ENCODE data around the gene RADX. TPM values are rescaled to one million over a fixed set of nuclear protein-coding genes. Genes with fewer than 3 reads are reported as not detected.

The RADX gene
- total RNA-seq, 1 experiment from 2014 or later = 0.18 TPM

DNA sequence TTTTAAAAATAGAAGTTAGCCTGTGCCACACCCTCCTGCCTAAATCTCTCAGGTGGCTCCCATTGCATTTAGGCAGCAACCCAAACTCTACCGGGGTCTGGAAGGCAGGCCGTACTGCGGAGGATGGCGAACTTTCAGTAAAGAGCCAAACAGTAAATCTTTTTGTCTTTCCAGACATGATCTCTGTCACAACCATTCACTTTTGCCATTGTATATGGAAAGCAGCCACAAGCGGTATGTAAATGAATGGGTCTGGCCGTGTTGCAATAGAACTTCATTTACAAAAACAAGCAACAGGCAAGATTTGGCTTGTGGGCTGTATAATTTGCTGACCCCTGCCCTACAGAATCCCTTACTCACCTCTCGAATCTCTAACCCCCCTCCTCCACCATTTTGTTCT lies 3.3 kb downstream of the RADX start:
- Histone ChIP-seq H3K9me2 (replicated peaks; ENCODE audit: low read length) (no peaks in the 10 kb centered on the region), H3K4me2 (ENCODE audit: low read length) (no peak overlapping the region), H3K4me3 (ENCODE audit: low read length) (no peak overlapping the region), H4K20me1 (ENCODE audit: low read length) (no peaks in the 10 kb centered on the region), H3K9me3 (ENCODE audit: low read length) (no peaks in the 10 kb centered on the region), H3K9ac (ENCODE audit: low read length) (no peak overlapping the region), H3K27me3 (ENCODE audit: low read length) (peaks cover 67% of the 10 kb centered on the region), H3K36me3 (ENCODE audit: low read depth, low read length) (no peaks in the 10 kb centered on the region), H3K79me2 (ENCODE audit: low read length) (no peaks in the 10 kb centered on the region), H2AFZ (ENCODE audit: low read length) (no peak overlapping the region), H3K27ac (ENCODE audit: low read length) (no peak overlapping the region), H3K4me1 (ENCODE audit: insufficient read depth, low read length) (no peaks in the 10 kb centered on the region), H3F3A (ENCODE audit: low read length, unreplicated experiment) (no peaks in the 10 kb centered on the region)
- intact Hi-C loops (cut with micrococcal nuclease) = no loop called here
- ChIA-PET POLR2A (ENCODE audit: unreplicated experiment) (no interaction called here), CTCF (no interaction called here)
- ATAC-seq (no peak), DNase-seq (no peak)
- no TSS peak for BruUV-seq (replicated peaks)
- no peak for TF ChIP-seq EZH2 (IDR thresholded peaks at IDR 0.05; ENCODE audit: low read length, unreplicated experiment)
- no peak for TF ChIP-seq EZH2phosphoT487 (IDR thresholded peaks at IDR 0.05; ENCODE audit: borderline replicate concordance, low read length)
- TF ChIP-seq, protein P1, sequence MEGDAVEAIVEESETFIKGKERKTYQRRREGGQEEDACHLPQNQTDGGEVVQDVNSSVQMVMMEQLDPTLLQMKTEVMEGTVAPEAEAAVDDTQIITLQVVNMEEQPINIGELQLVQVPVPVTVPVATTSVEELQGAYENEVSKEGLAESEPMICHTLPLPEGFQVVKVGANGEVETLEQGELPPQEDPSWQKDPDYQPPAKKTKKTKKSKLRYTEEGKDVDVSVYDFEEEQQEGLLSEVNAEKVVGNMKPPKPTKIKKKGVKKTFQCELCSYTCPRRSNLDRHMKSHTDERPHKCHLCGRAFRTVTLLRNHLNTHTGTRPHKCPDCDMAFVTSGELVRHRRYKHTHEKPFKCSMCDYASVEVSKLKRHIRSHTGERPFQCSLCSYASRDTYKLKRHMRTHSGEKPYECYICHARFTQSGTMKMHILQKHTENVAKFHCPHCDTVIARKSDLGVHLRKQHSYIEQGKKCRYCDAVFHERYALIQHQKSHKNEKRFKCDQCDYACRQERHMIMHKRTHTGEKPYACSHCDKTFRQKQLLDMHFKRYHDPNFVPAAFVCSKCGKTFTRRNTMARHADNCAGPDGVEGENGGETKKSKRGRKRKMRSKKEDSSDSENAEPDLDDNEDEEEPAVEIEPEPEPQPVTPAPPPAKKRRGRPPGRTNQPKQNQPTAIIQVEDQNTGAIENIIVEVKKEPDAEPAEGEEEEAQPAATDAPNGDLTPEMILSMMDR (conservative IDR thresholded peaks at IDR 0.05; ENCODE audit: low read depth, low read length) = no peak

GRCh38 chrX:106619797-106620196 lies 8.0 kb downstream of the RADX start:
- DNase-seq (peak; percentile 34), ATAC-seq (no peak)
- Histone ChIP-seq H3K4me2 (ENCODE audit: low read length) (no peak overlapping the region), H4K20me1 (ENCODE audit: low read length) (no peaks in the 10 kb centered on the region), H2AFZ (ENCODE audit: low read length) (no peak overlapping the region), H3K9ac (ENCODE audit: low read length) (no peak overlapping the region), H3K9me3 (ENCODE audit: low read length) (no peaks in the 10 kb centered on the region), H3K36me3 (ENCODE audit: low read depth, low read length) (no peaks in the 10 kb centered on the region), H3K9me2 (replicated peaks; ENCODE audit: low read length) (no peaks in the 10 kb centered on the region), H3K27ac (ENCODE audit: low read length) (no peak overlapping the region), H3K4me1 (ENCODE audit: insufficient read depth, low read length) (no peaks in the 10 kb centered on the region), H3K27me3 (ENCODE audit: low read length) (peaks cover 31% of the 10 kb centered on the region), H3K4me3 (ENCODE audit: low read length) (no peak overlapping the region), H3K79me2 (ENCODE audit: low read length) (no peaks in the 10 kb centered on the region), H3F3A (ENCODE audit: low read length, unreplicated experiment) (no peaks in the 10 kb centered on the region)
- BruUV-seq (replicated peaks) = no TSS peak
- TF ChIP-seq, protein P1 (conservative IDR thresholded peaks at IDR 0.05; ENCODE audit: low read depth, low read length) = peak; percentile 66
- no peak for TF ChIP-seq EZH2phosphoT487 (IDR thresholded peaks at IDR 0.05; ENCODE audit: borderline replicate concordance, low read length)
- POLR2A ChIA-PET (ENCODE audit: unreplicated experiment) = no interaction called here
- CTCF ChIA-PET = interaction anchor here (1.1 kb wide), 1 partner anchor 205 kb away, joined by 7 read pairs; no protein-coding TSS in a partner anchor
- intact Hi-C loops (cut with micrococcal nuclease) = loop anchor here (1.0 kb wide), 1 partner anchor 138 kb away; no protein-coding TSS in a partner anchor

GRCh38 chrX:106621836-106622235 lies 10.1 kb downstream of the RADX start:
- no TSS peak for BruUV-seq (replicated peaks)
- TF ChIP-seq EZH2 (IDR thresholded peaks at IDR 0.05; ENCODE audit: low read length, unreplicated experiment) (no peak), EZH2phosphoT487 (IDR thresholded peaks at IDR 0.05; ENCODE audit: borderline replicate concordance, low read length) (no peak)
- TF ChIP-seq, protein P1 (conservative IDR thresholded peaks at IDR 0.05; ENCODE audit: low read depth, low read length) = no peak
- H2AFZ ChIP-seq (ENCODE audit: low read length) = no peak overlapping the region
- no peaks in the 10 kb centered on the region for H3K79me2 ChIP-seq (ENCODE audit: low read length)
- CTCF ChIA-PET = no interaction called here
- no peak overlapping the region for H3K27ac ChIP-seq (ENCODE audit: low read length)
- H3K4me2 ChIP-seq (ENCODE audit: low read length) = no peak overlapping the region
- no peak overlapping the region for H3K9ac ChIP-seq (ENCODE audit: low read length)
- intact Hi-C loops (cut with micrococcal nuclease) = no loop called here
- no peaks in the 10 kb centered on the region for H3K36me3 ChIP-seq (ENCODE audit: low read depth, low read length)
- no peak overlapping the region for H3K4me3 ChIP-seq (ENCODE audit: low read length)
- DNase-seq (no peak), ATAC-seq (no peak)
- H3K9me3 ChIP-seq (ENCODE audit: low read length) = no peaks in the 10 kb centered on the region
- H3K9me2 ChIP-seq (replicated peaks; ENCODE audit: low read length) = no peaks in the 10 kb centered on the region
- H3F3A ChIP-seq (ENCODE audit: low read length, unreplicated experiment) = no peaks in the 10 kb centered on the region
- peaks cover 14% of the 10 kb centered on the region for H3K27me3 ChIP-seq (ENCODE audit: low read length)
- no peaks in the 10 kb centered on the region for H3K4me1 ChIP-seq (ENCODE audit: insufficient read depth, low read length)
- H4K20me1 ChIP-seq (ENCODE audit: low read length) = no peaks in the 10 kb centered on the region
- POLR2A ChIA-PET (ENCODE audit: unreplicated experiment) = no interaction called here
